Stimulated activated CD8-positive, alpha-beta memory T cell treated with anti-CD3 and anti-CD28 coated beads, Interleukin-15, amount 100 ng/mL, for 1 hour (primary cell): ENCODE data around the gene DHRSX.

Source experiments
- DNase-seq: peaks from one replicate; pipeline ENCODE4 v3.0.0-alpha.2; 2020; ENCODE audit warnings: low read depth

Gene DHRSX

GRCh38 chrX:2452799-2453198 lies 48.0 kb downstream of the DHRSX start:
- no peak for DNase-seq

- DNase-seq, result no peak
These were observed 48.4 kb downstream of the DHRSX start for GRCh38 chrX:2452317-2452784.

GRCh38 chrX:2451501-2452316 lies 49.1 kb downstream of the DHRSX start:
- no peak for DNase-seq

- no peak for DNase-seq
These were observed 50.1 kb downstream of the DHRSX start for GRCh38 chrX:2450681-2451080.

- no peak for DNase-seq
These were observed 51.5 kb downstream of the DHRSX start for GRCh38 chrX:2449135-2449886.

- no peak for DNase-seq
These were observed 53.3 kb downstream of the DHRSX start for GRCh38 chrX:2447484-2447883.

GRCh38 chrX:2446815-2447214 lies 54.0 kb downstream of the DHRSX start:
- DNase-seq, result no peak

- no peak for DNase-seq
These were observed 54.8 kb downstream of the DHRSX start for GRCh38 chrX:2445662-2446623.

- DNase-seq, result no peak
These were observed 58.1 kb downstream of the DHRSX start for GRCh38 chrX:2442694-2443093.

GRCh38 chrX:2441466-2441865 lies 59.3 kb downstream of the DHRSX start:
- no peak for DNase-seq

GRCh38 chrX:2439613-2440012 lies 61.2 kb downstream of the DHRSX start:
- DNase-seq, result no peak

GRCh38 chrX:2435465-2435864 lies 65.3 kb downstream of the DHRSX start:
- no peak for DNase-seq

GRCh38 chrX:2434270-2435163 lies 66.3 kb downstream of the DHRSX start:
- no peak for DNase-seq

GRCh38 chrX:2432298-2432863 lies 68.4 kb downstream of the DHRSX start:
- DNase-seq, result no peak

GRCh38 chrX:2430265-2430825 lies 70.4 kb downstream of the DHRSX start:
- DNase-seq, result no peak

GRCh38 chrX:2427737-2428136 lies 73.0 kb downstream of the DHRSX start:
- no peak for DNase-seq

GRCh38 chrX:2427147-2427546 lies 73.6 kb downstream of the DHRSX start:
- no peak for DNase-seq

GRCh38 chrX:2426289-2426882 lies 74.4 kb downstream of the DHRSX start:
- DNase-seq, result no peak

- DNase-seq, result no peak
These were observed 75.3 kb downstream of the DHRSX start for GRCh38 chrX:2425286-2426071.
